ENCODE results near the gene KCTD21.

- TF ChIP-seq POLR2AphosphoS5 (IDR thresholded peaks at IDR 0.05; ENCODE audit: low read depth, low read length) (no peak), POLR2A (IDR thresholded peaks at IDR 0.05; ENCODE audit: low read depth, low read length) (no peak)
Observed at GRCh38 chr11:78160557-78160956, 27.9 kb downstream of the KCTD21 start.
